GM19438 (cell line): ENCODE data around the gene TSPOAP1.

Experiments
- ATAC-seq: cut with Tn5 transposase; IDR thresholded peaks from one replicate; pipeline ENCODE4 v1.9.1; 2021; ENCODE audit warnings: low read depth; ENCODE audit not compliant: unreplicated experiment

Gene TSPOAP1

DNA sequence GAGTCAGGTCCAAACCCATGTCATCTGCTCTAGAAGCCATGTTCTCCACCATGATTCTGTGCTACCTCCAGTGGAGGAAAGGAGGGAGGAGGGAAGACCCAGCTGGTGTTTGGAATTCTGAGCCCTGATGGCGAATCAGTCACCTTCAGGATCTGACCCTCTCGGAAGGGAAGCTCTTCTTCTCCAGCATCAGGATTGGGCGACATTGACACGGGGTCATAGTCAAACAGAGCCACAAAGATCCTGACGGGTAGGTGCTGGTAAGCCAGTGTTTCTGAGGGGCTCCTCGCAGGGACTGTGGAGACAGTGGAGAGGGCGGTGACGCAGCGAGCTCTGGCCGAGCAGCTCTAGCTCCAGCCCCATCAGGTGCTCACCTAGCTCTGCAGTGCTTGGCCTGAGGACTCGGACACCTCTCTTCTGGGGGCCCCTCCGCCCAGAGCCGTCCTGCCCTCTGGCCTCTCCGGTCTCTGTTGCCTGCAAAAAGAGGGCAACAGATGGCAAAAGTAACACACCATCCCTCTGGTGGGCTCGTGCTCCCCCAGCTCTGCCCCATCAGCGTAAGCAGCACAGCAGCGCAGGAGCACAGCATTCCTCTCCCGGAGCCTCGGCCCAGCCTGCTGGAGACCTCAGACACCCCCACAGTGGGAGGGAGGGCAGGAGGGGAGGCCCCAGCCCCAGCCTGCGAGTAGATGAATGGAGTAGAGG, 21.0 kb downstream of the TSPOAP1 start:
- no peak for ATAC-seq

DNA sequence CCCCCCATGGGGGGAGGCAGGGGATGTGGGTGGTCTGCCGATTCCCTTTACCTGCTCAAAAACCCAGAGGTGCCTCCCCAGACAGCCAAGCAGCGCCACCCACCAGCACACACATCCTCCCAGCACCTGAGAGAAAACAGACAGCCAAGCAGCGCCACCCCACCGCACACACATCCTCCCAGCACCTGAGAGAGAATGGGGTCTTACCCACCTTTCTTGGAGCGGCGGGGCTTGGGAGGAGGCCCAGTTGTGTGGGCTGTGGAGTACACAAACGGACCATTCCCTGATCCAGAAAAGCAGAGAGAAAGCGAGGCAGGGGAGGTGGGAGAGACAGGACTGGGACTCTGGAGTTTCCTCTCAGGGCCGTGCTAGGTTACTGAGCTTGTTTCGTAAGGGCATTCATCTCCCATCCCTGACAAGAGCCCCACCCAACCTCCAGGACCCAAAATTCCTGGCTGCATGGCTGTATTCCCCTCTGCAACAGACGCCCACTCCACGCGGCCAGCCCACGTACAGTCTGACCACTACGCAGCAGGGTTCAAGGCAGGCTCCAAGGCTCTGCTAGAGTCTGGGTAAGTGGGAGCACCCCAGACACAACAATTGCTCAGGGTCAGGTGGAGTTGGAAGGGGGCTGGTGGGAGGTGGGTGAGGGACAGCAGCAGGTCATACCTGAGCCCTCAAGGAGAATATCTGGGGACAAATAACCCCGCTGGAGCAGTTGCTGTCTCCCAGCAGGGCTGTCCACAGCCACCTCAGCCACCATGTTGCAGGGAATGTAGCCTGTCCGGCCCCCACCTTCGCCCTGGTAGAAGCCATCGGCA, 22.3 kb downstream of the TSPOAP1 start:
- ATAC-seq: no peak

DNA sequence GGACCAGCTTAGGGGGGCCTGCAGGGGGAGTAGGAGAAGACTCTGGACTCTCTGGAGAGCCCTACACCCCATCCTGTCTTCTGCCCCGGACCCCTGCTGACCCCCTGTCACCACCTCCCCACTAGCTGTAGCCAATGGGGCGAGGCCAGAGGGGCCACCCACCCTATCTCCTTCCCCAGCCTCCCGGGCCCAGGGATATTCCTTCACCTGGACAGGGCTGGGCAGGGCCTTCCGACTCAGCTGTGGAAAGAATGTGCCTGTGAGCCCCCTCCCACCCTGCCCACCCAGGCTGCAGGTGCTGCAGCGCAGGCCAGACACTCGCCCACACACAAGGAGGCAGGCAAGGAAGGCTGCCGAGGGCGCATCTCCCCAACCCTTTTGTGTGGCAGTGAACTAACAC, 23.0 kb downstream of the TSPOAP1 start:
- ATAC-seq: no peak

DNA sequence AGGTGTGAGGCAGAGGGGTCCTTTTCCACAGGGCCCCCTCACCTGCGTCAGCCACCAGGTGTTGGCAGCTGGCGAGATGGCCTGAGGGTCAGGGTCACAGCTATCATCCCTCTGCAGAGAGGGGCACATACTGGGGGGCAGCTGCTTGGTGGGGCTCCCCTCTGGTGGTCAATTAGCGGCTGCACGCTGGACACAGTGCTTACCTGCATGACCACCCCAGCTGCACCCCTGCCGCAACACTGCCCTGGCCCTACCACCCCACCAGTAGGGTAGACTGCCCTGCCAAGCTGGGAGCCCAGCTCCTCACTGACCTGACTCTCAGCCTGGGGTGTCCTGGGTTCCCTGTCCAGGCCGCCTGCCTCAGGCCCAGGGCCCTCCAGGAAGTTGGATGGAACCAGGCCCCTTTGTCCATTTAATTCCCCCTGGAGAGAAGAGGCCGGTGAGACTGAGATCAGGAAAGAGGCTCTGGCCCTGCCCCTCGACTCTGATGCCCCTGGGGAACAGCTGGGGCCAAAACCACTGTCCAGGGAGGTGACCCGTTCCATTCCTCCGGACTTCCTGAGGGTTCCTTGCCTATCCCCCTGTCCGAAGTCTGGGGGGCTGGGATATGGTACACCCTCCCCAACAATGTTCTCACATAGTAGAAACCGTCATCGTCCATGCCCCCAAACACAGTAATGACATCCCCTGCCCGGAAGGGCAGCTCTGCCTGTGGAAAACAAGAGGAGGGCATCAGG, 23.7 kb downstream of the TSPOAP1 start:
- ATAC-seq: no peak

DNA sequence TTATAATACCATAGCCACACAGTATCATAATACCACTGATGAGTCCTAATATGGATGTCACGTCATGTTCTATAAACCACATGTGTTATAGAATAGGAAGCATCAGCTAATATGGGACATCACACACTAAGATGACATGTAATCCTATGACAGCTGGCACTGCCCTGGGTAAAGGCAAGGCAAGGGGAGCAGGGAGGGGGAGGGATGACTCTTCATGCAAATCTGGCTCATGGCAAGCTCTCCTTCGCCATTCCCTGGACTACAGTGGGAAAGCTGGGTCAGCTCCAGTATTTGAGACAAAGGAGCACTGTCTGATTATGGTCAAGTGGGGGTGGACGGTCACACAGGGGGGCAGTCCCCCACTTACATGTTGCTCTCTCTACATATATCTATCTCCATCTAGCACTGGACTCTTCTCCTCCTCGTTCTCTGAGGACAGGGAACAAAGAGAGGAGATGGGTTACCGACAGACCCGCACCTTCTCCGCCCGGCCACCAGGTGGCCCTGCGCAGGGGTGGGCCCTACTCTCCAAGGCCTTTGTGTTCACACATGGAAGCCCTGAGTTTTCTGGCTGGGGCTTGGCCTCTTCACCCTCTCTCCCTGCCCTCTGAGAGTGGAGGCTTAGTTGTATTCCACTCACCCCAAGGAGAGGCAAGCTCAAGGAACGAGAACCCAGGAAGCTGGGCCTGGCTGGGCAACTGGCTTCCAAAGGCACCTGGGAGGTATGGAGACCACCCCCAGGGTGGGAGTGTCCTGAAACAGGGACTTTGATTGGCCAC, 24.4 kb downstream of the TSPOAP1 start:
- ATAC-seq: no peak

DNA sequence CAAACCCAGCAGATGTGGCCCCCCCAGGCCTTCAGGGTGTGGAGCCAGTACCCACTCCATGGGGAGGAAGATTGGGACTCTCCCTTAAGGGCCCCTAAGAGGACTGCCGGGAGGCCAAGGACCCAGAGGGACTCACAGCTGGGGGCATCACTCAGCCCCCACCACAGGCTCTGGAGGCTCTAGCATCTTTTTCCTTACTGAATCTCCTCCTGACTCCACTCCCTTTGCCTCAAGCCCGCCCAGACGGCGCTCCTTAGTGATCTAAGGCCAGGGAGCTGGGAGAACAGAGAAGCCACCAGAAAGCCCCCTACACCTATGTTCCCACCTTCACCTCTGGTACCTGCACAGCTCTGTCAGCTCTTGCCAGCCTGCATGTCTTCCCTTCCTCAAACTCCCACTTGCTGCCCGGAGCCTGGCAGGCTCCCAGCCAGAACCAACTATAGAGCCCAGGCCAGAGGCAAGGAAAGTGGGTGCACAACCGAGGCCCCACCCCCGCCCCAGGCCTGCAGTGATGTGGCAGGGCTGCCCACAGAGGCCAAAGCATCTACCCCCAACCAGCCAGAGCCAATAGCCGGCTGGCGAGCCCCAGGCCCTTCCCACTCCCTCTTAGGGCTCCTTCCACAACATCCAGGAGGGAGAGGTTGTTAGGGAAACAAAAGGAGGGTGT, 25.5 kb downstream of the TSPOAP1 start:
- no peak for ATAC-seq

DNA sequence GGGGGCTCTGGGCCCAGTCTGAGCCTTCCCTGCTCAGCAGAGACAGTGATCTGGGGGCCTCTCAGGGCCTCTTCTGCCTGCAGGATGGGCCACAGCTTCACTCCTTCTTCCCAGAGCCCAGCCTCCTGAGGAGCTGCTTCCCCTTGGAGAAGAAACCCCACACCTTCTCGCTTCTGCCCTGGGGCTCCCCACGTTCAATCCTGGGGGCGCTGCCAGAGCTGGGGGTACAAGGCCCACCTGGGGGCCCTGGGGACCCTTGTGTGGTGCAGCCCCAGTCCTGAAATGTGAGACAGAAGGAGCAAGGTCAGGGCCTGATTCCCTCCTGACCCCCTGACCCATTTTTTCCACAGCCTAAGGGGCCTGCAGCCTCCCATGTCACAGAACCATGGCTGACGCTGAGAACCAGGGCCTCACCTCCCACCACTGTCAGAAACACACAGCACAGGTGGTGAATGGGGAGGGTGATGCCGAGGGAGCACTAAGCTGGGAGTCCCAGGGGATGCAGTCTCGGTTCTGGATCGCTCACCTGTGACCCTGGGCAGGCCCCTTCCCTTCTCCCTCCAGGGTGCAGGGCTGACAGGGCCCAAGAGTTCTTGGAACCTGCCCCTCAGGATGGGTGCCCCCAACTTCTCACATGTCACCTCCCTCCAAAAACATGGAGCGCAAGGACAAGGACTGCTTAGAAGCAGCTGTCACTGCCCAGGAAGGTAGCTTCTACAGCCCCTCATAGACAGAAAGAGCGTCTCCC, 26.2 kb downstream of the TSPOAP1 start:
- ATAC-seq: no peak

DNA sequence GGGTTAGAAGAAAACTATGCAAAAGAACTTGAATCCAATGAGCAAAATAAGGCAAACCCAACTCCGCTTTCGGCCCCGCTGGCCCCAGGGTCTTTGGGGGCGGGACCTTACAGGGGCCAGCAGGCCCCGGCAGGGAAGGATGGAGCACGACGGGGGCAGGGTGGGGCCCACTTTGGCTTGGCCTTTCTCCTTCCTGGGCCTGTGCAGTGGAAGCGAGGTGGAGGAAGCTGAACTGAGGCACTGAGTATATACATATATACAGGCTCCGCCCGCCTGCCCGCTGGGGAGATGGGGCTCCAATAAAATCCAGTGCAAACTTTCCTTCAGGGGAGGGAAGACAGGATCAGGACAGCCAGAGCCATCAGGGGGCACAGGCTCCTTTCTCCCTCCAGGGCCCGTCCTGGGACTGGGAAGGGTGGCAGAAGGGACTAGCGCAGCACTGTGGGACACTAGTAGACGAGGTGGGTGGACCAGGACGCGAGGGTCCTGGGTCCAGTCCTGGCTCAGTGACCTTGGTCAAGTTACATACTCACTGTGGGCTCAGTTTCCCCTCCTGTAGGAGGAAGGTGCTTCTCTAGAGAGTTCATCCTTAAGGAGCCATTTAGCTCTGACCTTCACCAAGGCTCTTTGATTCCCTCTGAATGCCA, 27.0 kb downstream of the TSPOAP1 start:
- ATAC-seq: no peak

DNA sequence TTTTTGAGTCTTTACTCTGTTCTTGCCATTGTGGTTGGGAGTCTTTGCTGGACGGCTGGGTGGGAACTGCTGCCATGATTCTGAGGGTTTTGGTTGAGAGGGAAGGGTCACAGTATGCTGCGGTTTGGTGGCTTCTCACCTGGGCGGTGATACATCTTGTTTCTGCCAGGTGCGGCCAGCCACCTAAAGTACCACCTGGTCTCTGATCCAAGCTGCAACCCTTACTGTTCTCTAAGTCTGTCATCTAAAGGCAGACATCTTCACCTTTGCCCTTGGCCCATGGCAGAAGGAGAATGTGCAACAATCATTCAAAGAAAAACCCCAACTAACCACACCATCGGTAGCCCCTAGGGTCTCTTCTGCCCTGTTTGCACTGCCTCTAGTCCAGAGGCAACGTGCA, 28.3 kb downstream of the TSPOAP1 start:
- no peak for ATAC-seq

DNA sequence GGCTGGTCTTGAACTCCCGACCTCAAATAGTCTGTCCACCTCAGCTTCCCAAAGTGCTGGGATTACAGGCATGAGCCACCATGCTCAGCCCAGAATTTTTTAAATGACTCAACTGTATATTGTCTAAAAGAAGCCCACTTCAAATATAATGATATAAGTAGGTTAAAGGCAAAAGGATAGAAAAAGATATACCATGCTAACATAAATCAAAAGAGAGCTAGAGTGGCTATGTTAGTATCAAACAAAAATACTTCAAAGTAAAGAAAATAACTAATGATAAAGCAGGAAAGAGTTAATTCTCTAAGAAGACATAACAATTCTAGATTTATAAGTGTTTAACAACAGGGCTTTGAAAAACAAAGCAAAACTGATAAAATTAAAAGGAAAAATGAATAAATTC, 34.6 kb downstream of the TSPOAP1 start:
- no peak for ATAC-seq

DNA sequence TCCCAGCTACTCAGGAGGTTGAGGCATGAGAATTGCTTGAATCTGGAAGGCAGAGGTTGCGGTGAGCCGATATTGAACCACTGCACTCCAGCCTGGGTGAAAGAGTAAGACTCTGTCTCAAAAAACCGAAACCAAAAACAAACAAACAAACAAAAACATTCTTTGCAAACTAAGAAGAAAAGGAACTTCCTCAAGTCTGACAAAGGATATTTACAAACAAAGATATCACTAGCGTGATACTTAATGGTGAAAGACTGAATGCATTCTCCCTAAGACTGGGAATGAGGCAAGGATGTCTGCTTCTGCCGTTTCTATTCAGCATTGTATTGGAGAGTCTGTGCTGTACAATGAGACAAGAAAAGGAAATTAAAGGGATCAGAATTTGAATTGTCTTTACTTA, 37.3 kb downstream of the TSPOAP1 start:
- ATAC-seq: no peak

DNA sequence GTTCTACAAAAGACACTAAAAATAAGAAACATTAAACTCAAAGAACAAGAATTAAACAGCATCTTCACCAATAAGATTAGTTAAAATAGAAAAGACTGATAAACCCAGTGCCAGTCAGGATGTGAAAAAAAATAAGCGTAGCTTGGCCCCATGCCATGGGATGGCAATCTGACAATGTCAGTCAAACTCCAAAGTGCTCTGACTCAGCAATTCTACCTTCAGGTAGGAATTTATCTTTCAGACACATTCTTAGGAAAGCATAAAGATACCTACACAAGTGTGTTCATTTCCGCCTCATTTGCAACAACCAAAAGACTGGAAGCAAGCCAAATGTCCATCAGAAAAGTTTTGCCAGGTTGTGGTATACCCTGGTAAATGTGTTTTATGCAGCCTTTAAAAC, 38.7 kb downstream of the TSPOAP1 start:
- ATAC-seq: no peak

DNA sequence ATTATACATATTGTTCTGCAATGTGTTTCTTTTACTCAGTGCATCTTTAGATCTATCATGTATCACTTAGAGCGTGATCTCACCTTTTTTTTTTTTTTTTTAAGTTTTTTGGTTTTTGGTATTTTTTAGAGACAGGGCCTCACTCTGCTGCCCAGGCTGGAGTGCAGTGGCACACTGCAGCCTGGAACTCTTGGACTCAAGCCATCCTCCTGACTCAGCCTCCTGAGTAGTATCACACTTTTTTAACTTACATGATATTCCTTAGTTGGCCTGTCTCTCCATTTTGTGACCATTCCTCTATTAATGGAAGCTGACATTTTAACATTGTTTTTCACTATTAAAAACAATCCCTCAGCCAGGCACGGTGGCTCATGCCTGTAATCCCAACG, 43.2 kb downstream of the TSPOAP1 start:
- no peak for ATAC-seq

DNA sequence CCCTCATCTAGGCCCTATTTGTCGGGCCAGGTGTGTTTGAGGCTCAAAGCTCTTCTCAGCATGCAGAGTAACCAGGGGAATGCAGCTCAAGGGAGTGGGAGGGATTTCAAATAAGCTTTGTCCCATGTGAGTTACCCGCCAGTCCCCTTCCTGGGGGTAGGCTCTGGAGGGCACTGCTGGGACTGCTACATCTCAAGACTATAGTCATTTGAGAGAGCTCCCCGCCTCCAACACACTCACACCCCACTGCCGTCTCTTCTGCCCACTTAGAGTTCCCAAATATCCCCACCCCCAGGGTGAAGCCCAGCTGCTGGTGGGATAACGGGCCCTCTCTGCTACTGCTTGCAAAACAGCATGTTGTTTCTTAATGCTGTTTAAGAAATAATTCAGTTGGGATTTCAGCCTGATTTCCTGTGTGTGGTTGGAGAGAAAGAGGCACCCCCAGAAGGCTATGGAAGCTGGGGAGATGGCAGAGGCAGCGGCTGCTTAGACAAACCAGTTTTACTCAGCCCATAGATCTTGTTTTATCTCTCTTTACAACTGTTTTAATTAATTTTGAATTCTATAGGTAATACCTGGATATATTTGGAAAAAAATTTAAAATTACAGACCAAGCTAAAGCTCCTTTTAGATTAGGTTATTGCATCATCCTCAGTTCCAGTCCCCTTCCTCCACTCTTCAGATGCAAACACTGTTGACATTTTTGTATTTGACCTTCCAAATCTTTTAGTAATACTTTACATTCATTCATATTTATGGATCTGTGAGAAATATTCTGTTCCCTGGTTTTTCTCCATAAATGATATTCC, 43.8 kb downstream of the TSPOAP1 start:
- ATAC-seq: no peak

DNA sequence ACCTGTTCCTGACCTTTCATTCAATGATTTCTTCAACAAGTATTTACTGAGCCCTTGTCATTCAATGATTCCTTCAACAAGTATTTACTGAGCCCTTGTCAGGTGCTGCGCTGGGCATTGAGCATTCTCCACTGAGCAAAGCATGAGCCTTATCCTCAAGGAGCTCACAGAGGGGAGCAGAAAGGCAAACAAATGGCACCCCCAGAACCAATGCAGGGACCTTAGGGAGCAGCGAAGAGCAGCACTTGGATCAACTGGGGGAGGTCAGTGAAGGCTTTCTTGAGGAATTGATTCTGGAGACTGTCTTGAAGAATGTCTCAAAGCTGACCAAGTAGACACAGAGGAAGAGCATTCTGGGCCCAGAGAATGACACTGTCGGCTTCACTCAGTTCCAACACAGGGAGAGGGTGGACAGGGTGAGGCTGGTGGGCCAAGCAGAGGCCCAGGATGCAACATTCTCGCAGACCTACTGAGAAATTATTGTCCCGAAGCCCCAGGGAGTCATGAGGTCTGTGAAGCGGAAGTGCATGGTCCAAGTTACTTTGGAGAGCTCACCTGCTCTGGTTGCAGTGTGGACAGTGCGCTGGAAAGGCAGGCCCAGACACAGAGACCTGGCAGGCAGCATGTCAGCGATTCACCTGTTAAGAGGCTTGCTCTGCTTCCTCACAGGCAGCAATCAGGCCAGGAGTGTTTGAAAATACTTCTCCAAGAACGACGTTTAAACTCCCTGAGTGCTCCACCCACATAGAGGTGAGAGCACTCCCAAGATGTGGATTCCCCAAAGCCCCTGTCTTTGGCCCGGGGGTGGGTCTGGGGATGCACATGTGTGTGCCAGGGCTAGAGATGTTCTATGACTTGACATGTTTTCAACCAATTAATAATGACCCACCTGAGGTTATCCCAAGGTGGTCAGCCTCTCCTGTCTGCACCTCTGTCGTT, 44.7 kb downstream of the TSPOAP1 start:
- no peak for ATAC-seq

DNA sequence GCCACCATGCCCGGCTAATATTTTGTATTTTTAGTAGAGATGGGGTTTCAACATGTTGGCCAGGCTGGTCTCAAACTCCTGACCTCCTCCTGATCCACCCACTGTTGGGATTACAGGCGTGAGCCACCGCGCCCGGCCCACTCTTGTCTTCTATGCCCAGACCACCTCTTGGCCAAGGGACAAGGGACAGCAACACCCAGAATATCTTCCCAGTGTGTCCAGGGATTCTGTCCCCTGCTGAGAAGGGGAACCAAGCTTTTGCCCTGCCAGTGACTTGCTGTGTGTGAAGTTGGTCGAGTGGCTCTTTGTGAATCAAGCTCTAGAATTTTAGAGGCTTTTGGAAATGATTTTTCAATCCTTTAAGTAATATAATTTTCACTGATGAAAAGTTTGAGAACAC, 46.2 kb downstream of the TSPOAP1 start:
- no peak for ATAC-seq

DNA sequence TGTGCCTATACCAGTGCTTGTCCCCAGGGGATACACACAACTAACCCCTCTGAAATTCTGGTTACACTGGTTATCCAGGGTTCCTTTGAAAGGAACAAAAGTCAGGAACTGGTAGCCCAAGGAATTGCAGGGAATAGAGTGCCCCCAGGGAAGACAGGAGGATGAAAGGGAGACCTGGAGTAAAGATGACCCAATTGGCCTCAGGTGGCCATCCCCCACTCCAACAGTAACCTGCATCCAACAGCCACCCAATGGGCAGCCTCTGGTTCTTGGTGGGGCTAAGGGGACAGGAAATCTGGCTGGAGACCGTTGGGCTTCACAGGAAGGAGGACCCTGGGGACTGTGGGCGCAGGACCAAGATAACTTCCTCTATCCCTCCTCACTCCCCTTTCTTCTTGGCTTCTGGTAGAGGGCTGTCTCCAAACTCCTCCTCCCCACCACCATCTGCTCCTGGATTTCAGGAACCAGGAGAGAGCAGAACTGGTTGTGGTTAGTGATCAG, 47.0 kb downstream of the TSPOAP1 start:
- ATAC-seq: no peak
